HTERT RPE-1 (cell line): Measurements from ENCODE around the gene EDAR.

Source experiments
- in situ Hi-C: fragments of 300-500 bp; cut with MboI; formaldehyde crosslinking; loops from 4 replicates; pipeline ENCODE4 v1.14.3; 2020; ENCODE audit warnings: low sequenced_read_pairs

Gene EDAR

GRCh38 chr2:108926561-108927380 lies 62.2 kb downstream of the EDAR start:
- in situ Hi-C loops: no loop called here

- in situ Hi-C loops: no loop called here
These were observed 63.3 kb downstream of the EDAR start for GRCh38 chr2:108925735-108926134.

- in situ Hi-C loops: no loop called here
These were observed 63.7 kb downstream of the EDAR start for GRCh38 chr2:108925286-108925685.

- in situ Hi-C loops: no loop called here
These were observed 64.3 kb downstream of the EDAR start for GRCh38 chr2:108924580-108925251.

- in situ Hi-C loops: no loop called here
These were observed 65.1 kb downstream of the EDAR start for GRCh38 chr2:108923736-108924579.

GRCh38 chr2:108923019-108923700 lies 65.9 kb downstream of the EDAR start:
- in situ Hi-C loops: no loop called here

GRCh38 chr2:108922141-108922915 lies 66.7 kb downstream of the EDAR start:
- in situ Hi-C loops: no loop called here

- in situ Hi-C loops: no loop called here
These were observed 67.7 kb downstream of the EDAR start for GRCh38 chr2:108921096-108922030.

- in situ Hi-C loops: no loop called here
These were observed 68.3 kb downstream of the EDAR start for GRCh38 chr2:108920686-108921085.

- in situ Hi-C loops: no loop called here
These were observed 69.2 kb downstream of the EDAR start for GRCh38 chr2:108919571-108920373.

GRCh38 chr2:108918941-108919341 lies 70.1 kb downstream of the EDAR start:
- in situ Hi-C loops: no loop called here

- in situ Hi-C loops: no loop called here
These were observed 70.7 kb downstream of the EDAR start for GRCh38 chr2:108918156-108918874.

GRCh38 chr2:108917526-108917925 lies 71.5 kb downstream of the EDAR start:
- in situ Hi-C loops: no loop called here

GRCh38 chr2:108916796-108917421 lies 72.1 kb downstream of the EDAR start:
- in situ Hi-C loops: no loop called here

- in situ Hi-C loops: no loop called here
These were observed 72.8 kb downstream of the EDAR start for GRCh38 chr2:108916122-108916795.

- in situ Hi-C loops: no loop called here
These were observed 76.5 kb downstream of the EDAR start for GRCh38 chr2:108912629-108912902.
